PC-3 (cell line): Measurements from ENCODE around the gene MCHR2. TPM values are rescaled to one million over a fixed set of nuclear protein-coding genes. Genes with fewer than 3 reads are reported as not detected.

Source experiments
- ATAC-seq: fragments of 200-7000 bp; cut with Tn5 transposase; 2 replicates; pipeline ENCODE4 v1.9.1; 2020; ENCODE audit warnings: mild to moderate bottlenecking, moderate library complexity
- BruUV-seq: library from RNA; stranded (reverse); fragments of 400-500 nt; replicated peaks from 2 replicates; lab custom pipeline; 2021; lab: Mats Ljungman, UMichigan
- CTCF ChIA-PET: fragments of 300-600 bp; sonication (Branson Sonifier 250); formaldehyde crosslinking; loops from one replicate; lab custom pipeline; 2022; ENCODE audit warnings: antibody characterized with exemption; lab: Charles Lee
- POLR2A ChIA-PET: fragments of 300-600 bp; sonication (Branson Sonifier 250); formaldehyde crosslinking; loops from one replicate; lab custom pipeline; 2022; ENCODE audit warnings: antibody characterized with exemption; ENCODE audit not compliant: unreplicated experiment; lab: Charles Lee
- DNase-seq: peaks from one replicate; pipeline ENCODE4 v3.0.0-alpha.2; 2015
- H2AFZ ChIP-seq: fragments of 300-600 bp; sonication (generic); 2 replicates; pipeline ENCODE4 v1.6.0; 2016; ENCODE audit warnings: antibody characterized with exemption, low read length
- H3F3A ChIP-seq: fragments of 300-600 bp; sonication (generic); one replicate; pipeline ENCODE4 v1.6.0; 2017; ENCODE audit warnings: antibody characterized with exemption, low read length, control low read depth, mild to moderate bottlenecking; ENCODE audit not compliant: unreplicated experiment
- H3K27ac ChIP-seq: fragments of 300-600 bp; sonication (generic); 2 replicates; pipeline ENCODE4 v1.5.1; 2016; ENCODE audit warnings: mild to moderate bottlenecking, low read length
- H3K27me3 ChIP-seq: fragments of 300-600 bp; sonication (generic); 2 replicates; pipeline ENCODE4 v1.6.1; 2016; ENCODE audit warnings: low read length, mixed read lengths
- H3K36me3 ChIP-seq: fragments of 300-600 bp; sonication (generic); 2 replicates; pipeline ENCODE4 v1.6.1; 2016; ENCODE audit warnings: low read depth, mixed run types, low read length, mixed read lengths
- H3K4me1 ChIP-seq: fragments of 300-600 bp; sonication (generic); 2 replicates; pipeline ENCODE4 v1.5.1; 2016; ENCODE audit warnings: low read length; ENCODE audit not compliant: insufficient read depth
- H3K4me2 ChIP-seq: fragments of 300-600 bp; sonication (generic); 2 replicates; pipeline ENCODE4 v1.6.0; 2016; ENCODE audit warnings: low read length
- H3K4me3 ChIP-seq: fragments of 300-600 bp; sonication (generic); 2 replicates; pipeline ENCODE4 v1.5.1; 2016; ENCODE audit warnings: mild to moderate bottlenecking, low read length, mixed read lengths
- H3K79me2 ChIP-seq: fragments of 300-600 bp; sonication (generic); 2 replicates; pipeline ENCODE4 v1.6.1; 2017; ENCODE audit warnings: low read length, mixed read lengths
- H3K9ac ChIP-seq: fragments of 300-600 bp; sonication (generic); 2 replicates; pipeline ENCODE4 v1.6.0; 2016; ENCODE audit warnings: mild to moderate bottlenecking, low read length
- H3K9me2 ChIP-seq: fragments of 300-600 bp; sonication (generic); replicated peaks from 2 replicates; pipeline ENCODE4 v1.6.1; 2016; ENCODE audit warnings: mixed run types, low read length, mixed read lengths
- H3K9me3 ChIP-seq: fragments of 300-600 bp; sonication (generic); 2 replicates; pipeline ENCODE4 v1.6.1; 2016; ENCODE audit warnings: low read length, mixed read lengths
- H4K20me1 ChIP-seq: fragments of 300-600 bp; sonication (generic); 2 replicates; pipeline ENCODE4 v1.6.1; 2016; ENCODE audit warnings: low read length, mixed read lengths
- EZH2 ChIP-seq: fragments of 300-600 bp; sonication (generic); IDR thresholded peaks from one replicate; pipeline ENCODE4 v1.6.1; 2017; ENCODE audit warnings: antibody characterized with exemption, mild to moderate bottlenecking, low read length; ENCODE audit not compliant: unreplicated experiment
- EZH2phosphoT487 ChIP-seq: fragments of 300-600 bp; sonication (generic); IDR thresholded peaks from 2 replicates; pipeline ENCODE4 v1.6.1; 2018; ENCODE audit warnings: mild to moderate bottlenecking, antibody characterized with exemption, low read length, borderline replicate concordance
- intact Hi-C: fragments of 100-400 bp; cut with micrococcal nuclease; formaldehyde crosslinking; loops from 2 replicates; pipeline ENCODE4 v1.9.0; 2023
- total RNA-seq: library from RNA; depleted of rRNA; stranded (reverse); fragments of >200 nt; gene quantifications from 2 replicates; pipeline ENCODE4 v1.2.3, GENCODE V29; 2014
- TF ChIP-seq, protein P1 (sequence below): fragments of 300-600 bp; sonication (generic); conservative IDR thresholded peaks from 2 replicates; pipeline ENCODE4 v1.5.1; 2017; ENCODE audit warnings: antibody characterized with exemption, low read depth, mild to moderate bottlenecking, low read length

MCHR2 gene
- total RNA-seq, 1 experiment from 2014 or later: not detected

DNA sequence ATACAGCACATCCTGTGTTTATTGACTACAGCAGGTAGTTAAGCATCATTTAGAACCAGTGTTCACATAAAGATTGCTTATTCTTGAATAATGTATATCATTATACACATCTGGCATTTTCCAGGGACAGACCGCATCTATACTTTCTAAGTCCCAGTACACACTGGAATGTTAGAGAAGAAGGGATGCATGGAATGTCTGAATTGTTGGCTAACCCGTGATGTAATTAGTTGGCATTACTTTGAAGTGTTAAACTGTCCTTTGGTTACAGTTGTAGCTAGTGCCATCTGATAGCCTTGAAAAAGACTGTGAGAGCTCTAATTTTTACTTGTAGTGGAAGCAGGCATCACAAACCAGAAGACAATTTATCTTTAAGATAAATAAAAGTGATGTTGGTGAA lies 29.8 kb upstream of the MCHR2 start:
- ATAC-seq (no peak), DNase-seq (no peak)
- H3K9me3 ChIP-seq: no peaks in the 10 kb centered on the region
- H3F3A ChIP-seq: no peaks in the 10 kb centered on the region
- H3K9me2 ChIP-seq: no peaks in the 10 kb centered on the region
- H3K27ac ChIP-seq: no peak overlapping the region
- no peak overlapping the region for H3K4me3 ChIP-seq
- POLR2A ChIA-PET: no interaction called here
- H3K36me3 ChIP-seq: no peaks in the 10 kb centered on the region
- CTCF ChIA-PET: no interaction called here
- no peak overlapping the region for H3K4me2 ChIP-seq
- TF ChIP-seq EZH2phosphoT487 (no peak), EZH2 (no peak)
- TF ChIP-seq, protein P1, sequence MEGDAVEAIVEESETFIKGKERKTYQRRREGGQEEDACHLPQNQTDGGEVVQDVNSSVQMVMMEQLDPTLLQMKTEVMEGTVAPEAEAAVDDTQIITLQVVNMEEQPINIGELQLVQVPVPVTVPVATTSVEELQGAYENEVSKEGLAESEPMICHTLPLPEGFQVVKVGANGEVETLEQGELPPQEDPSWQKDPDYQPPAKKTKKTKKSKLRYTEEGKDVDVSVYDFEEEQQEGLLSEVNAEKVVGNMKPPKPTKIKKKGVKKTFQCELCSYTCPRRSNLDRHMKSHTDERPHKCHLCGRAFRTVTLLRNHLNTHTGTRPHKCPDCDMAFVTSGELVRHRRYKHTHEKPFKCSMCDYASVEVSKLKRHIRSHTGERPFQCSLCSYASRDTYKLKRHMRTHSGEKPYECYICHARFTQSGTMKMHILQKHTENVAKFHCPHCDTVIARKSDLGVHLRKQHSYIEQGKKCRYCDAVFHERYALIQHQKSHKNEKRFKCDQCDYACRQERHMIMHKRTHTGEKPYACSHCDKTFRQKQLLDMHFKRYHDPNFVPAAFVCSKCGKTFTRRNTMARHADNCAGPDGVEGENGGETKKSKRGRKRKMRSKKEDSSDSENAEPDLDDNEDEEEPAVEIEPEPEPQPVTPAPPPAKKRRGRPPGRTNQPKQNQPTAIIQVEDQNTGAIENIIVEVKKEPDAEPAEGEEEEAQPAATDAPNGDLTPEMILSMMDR: no peak
- H2AFZ ChIP-seq: no peak overlapping the region
- H3K79me2 ChIP-seq: no peaks in the 10 kb centered on the region
- H3K27me3 ChIP-seq: peaks cover 8% of the 10 kb centered on the region; the same call in 1 of the 2 replicates
- H3K9ac ChIP-seq: no peak overlapping the region
- H3K4me1 ChIP-seq: no peaks in the 10 kb centered on the region
- H4K20me1 ChIP-seq: no peaks in the 10 kb centered on the region
- BruUV-seq: no TSS peak
- intact Hi-C loops: no loop called here

DNA sequence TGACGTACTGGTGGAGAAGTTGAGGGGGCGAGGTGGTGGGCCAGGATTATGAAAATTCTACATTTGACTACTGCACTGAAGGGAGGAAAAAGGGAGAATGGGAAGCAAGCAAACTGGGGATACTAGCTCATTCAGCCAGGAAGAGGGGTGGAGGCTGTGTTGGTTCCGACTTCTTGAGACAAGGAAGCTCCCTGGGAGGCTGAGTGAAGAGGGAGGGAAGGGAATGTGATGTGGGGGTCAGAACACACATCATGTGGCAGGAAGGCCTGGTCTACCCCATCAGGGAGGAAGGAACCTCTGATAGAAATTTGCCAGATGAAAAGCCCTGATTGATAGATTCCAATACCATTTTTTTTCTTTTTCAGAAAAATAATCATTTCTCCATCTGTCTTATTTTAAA lies 28.8 kb upstream of the MCHR2 start:
- POLR2A ChIA-PET: no interaction called here
- Histone ChIP-seq H3K36me3 (no peaks in the 10 kb centered on the region), H2AFZ (no peak overlapping the region), H3F3A (no peaks in the 10 kb centered on the region), H3K79me2 (no peaks in the 10 kb centered on the region), H3K27me3 (peaks cover 8% of the 10 kb centered on the region; the same call in 1 of the 2 replicates), H3K27ac (no peak overlapping the region), H3K9ac (no peak overlapping the region), H3K4me2 (no peak overlapping the region), H4K20me1 (no peaks in the 10 kb centered on the region), H3K4me3 (no peak overlapping the region), H3K9me3 (no peaks in the 10 kb centered on the region), H3K9me2 (no peaks in the 10 kb centered on the region), H3K4me1 (no peaks in the 10 kb centered on the region)
- intact Hi-C loops: no loop called here
- ATAC-seq (no peak), DNase-seq (no peak)
- no peak for TF ChIP-seq EZH2
- no peak for TF ChIP-seq EZH2phosphoT487
- TF ChIP-seq, protein P1: no peak
- BruUV-seq: no TSS peak
- CTCF ChIA-PET: no interaction called here

DNA sequence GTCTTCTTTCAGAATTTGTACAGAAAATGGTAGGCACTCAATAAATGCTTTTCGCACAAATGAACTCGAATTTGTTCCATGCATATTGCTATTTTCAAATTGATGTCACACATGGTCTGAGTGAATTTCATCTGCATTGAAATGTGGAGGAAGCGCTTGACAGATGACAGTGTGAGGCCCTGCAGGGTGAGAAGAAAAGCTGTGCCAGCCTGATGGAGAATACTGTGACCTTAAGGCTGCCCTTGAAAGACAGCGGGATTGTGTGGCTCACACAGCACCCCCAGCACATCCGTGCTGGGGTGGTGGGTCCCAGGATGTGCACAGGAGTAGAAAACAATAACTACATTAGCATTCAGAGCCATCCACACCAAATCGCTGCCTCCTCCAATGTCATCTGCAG lies 14.8 kb upstream of the MCHR2 start:
- Histone ChIP-seq H3K36me3 (no peaks in the 10 kb centered on the region), H3K9me2 (no peaks in the 10 kb centered on the region), H3K9me3 (no peaks in the 10 kb centered on the region), H3K27ac (no peak overlapping the region), H3K4me2 (no peak overlapping the region), H4K20me1 (no peaks in the 10 kb centered on the region), H3K27me3 (peaks cover 34% of the 10 kb centered on the region), H3K4me3 (no peak overlapping the region), H3K9ac (no peak overlapping the region), H3K79me2 (no peaks in the 10 kb centered on the region), H3K4me1 (no peaks in the 10 kb centered on the region), H3F3A (no peaks in the 10 kb centered on the region), H2AFZ (no peak overlapping the region)
- BruUV-seq: no TSS peak
- ChIA-PET CTCF (no interaction called here), POLR2A (no interaction called here)
- TF ChIP-seq EZH2phosphoT487 (no peak), EZH2 (no peak)
- TF ChIP-seq, protein P1: no peak
- DNase-seq: no peak
- intact Hi-C loops: loop anchor here (10.0 kb wide), 1 partner anchor 326 kb away; no protein-coding TSS in a partner anchor
- no peak for ATAC-seq
